Mucosa of rectum (tissue), 2 donors: Measurements from ENCODE around the gene PRKAG2.

Experiments
- H3K27ac ChIP-seq, 2 donors: one replicate each; pipeline ENCODE4 v1.7.0; 2013; ENCODE audit warnings: inconsistent platforms in 2 of 2, low read depth in 2 of 2, low read length in 2 of 2
- H3K27me3 ChIP-seq, 2 donors: one replicate each; pipeline ENCODE4 v1.7.0; 2013; ENCODE audit warnings: low read length in 2 of 2; ENCODE audit not compliant: control insufficient read depth in 2 of 2, insufficient read depth in 2 of 2
- H3K36me3 ChIP-seq, 2 donors: one replicate each; pipeline ENCODE4 v1.7.0; 2013; ENCODE audit warnings: low read length in 2 of 2; ENCODE audit not compliant: control insufficient read depth in 2 of 2, insufficient read depth in 2 of 2
- H3K4me1 ChIP-seq, 2 donors: one replicate each; pipeline ENCODE4 v1.7.0; 2013; ENCODE audit warnings: low read length in 2 of 2, mild to moderate bottlenecking in 1 of 2; ENCODE audit not compliant: control insufficient read depth in 2 of 2, insufficient read depth in 2 of 2
- H3K4me3 ChIP-seq, 2 donors: one replicate each; pipeline ENCODE4 v1.7.0; 2013; ENCODE audit warnings: low read length in 2 of 2
- H3K9ac ChIP-seq, 2 donors: one replicate each; pipeline ENCODE4 v1.7.0; 2013; ENCODE audit warnings: low read length in 2 of 2, low read depth in 1 of 2, mild to moderate bottlenecking in 1 of 2
- H3K9me3 ChIP-seq, 2 donors: one replicate each; pipeline ENCODE4 v1.7.0; 2013; ENCODE audit warnings: low read length in 2 of 2; ENCODE audit not compliant: control insufficient read depth in 2 of 2
- donor health status: healthy.
- donor health status: Normal muscosa, but diverticular disease.

Gene PRKAG2

GRCh38 chr7:151813445-151813844 lies 63.5 kb downstream of the PRKAG2 start:
- no peaks in the 10 kb centered on the region for H3K9me3 ChIP-seq
- no peak overlapping the region for H3K9ac ChIP-seq
- no peaks in the 10 kb centered on the region for H3K27me3 ChIP-seq
- H3K4me3 ChIP-seq: no peak overlapping the region
- no peak overlapping the region for H3K27ac ChIP-seq
- H3K36me3 ChIP-seq: no peaks in the 10 kb centered on the region
- no peaks in the 10 kb centered on the region for H3K4me1 ChIP-seq

GRCh38 chr7:151812967-151813366 lies 63.9 kb downstream of the PRKAG2 start:
- H3K9ac ChIP-seq: no peak overlapping the region
- no peak overlapping the region for H3K4me3 ChIP-seq
- no peaks in the 10 kb centered on the region for H3K4me1 ChIP-seq
- no peaks in the 10 kb centered on the region for H3K9me3 ChIP-seq
- H3K27me3 ChIP-seq: no peaks in the 10 kb centered on the region
- no peaks in the 10 kb centered on the region for H3K36me3 ChIP-seq
- no peak overlapping the region for H3K27ac ChIP-seq

- Histone ChIP-seq H3K4me3 (no peak overlapping the region), H3K27me3 (no peaks in the 10 kb centered on the region), H3K36me3 (no peaks in the 10 kb centered on the region), H3K9ac (no peak overlapping the region), H3K9me3 (no peaks in the 10 kb centered on the region), H3K4me1 (no peaks in the 10 kb centered on the region), H3K27ac (no peak overlapping the region)
Measured at GRCh38 chr7:151810441-151811232, 66.3 kb downstream of the PRKAG2 start.

- no peaks in the 10 kb centered on the region for H3K9me3 ChIP-seq
- no peaks in the 10 kb centered on the region for H3K36me3 ChIP-seq
- no peak overlapping the region for H3K4me3 ChIP-seq
- no peaks in the 10 kb centered on the region for H3K4me1 ChIP-seq
- H3K27ac ChIP-seq: no peak overlapping the region
- H3K9ac ChIP-seq: no peak overlapping the region
- no peaks in the 10 kb centered on the region for H3K27me3 ChIP-seq
Measured at GRCh38 chr7:151809864-151810170, 67.1 kb downstream of the PRKAG2 start.

GRCh38 chr7:151809146-151809863 lies 67.6 kb downstream of the PRKAG2 start:
- Histone ChIP-seq H3K4me1 (no peaks in the 10 kb centered on the region), H3K27ac (no peak overlapping the region), H3K36me3 (no peaks in the 10 kb centered on the region), H3K27me3 (no peaks in the 10 kb centered on the region), H3K9me3 (no peaks in the 10 kb centered on the region), H3K4me3 (no peak overlapping the region), H3K9ac (no peak overlapping the region)

GRCh38 chr7:151808400-151809145 lies 68.3 kb downstream of the PRKAG2 start:
- Histone ChIP-seq H3K4me1 (no peaks in the 10 kb centered on the region), H3K9me3 (no peaks in the 10 kb centered on the region), H3K36me3 (no peaks in the 10 kb centered on the region), H3K27me3 (no peaks in the 10 kb centered on the region), H3K4me3 (no peak overlapping the region), H3K27ac (no peak overlapping the region), H3K9ac (no peak overlapping the region)

- Histone ChIP-seq H3K4me3 (no peak overlapping the region), H3K9ac (no peak overlapping the region), H3K27ac (no peak overlapping the region), H3K36me3 (no peaks in the 10 kb centered on the region), H3K27me3 (no peaks in the 10 kb centered on the region), H3K4me1 (no peaks in the 10 kb centered on the region), H3K9me3 (no peaks in the 10 kb centered on the region)
Measured at GRCh38 chr7:151807846-151808245, 69.1 kb downstream of the PRKAG2 start.

- Histone ChIP-seq H3K27ac (no peak overlapping the region), H3K27me3 (no peaks in the 10 kb centered on the region), H3K9ac (no peak overlapping the region), H3K9me3 (no peaks in the 10 kb centered on the region), H3K4me3 (no peak overlapping the region), H3K36me3 (no peaks in the 10 kb centered on the region), H3K4me1 (peaks cover 0 to 5% of the 10 kb centered on the region in 2 donors)
Measured at GRCh38 chr7:151806952-151807775, 69.8 kb downstream of the PRKAG2 start.

GRCh38 chr7:151806204-151806603 lies 70.7 kb downstream of the PRKAG2 start:
- H3K4me1 ChIP-seq: peaks cover 0 to 6% of the 10 kb centered on the region in 2 donors
- no peak overlapping the region for H3K9ac ChIP-seq
- H3K27ac ChIP-seq: no peak overlapping the region
- no peaks in the 10 kb centered on the region for H3K9me3 ChIP-seq
- H3K36me3 ChIP-seq: no peaks in the 10 kb centered on the region
- no peak overlapping the region for H3K4me3 ChIP-seq
- no peaks in the 10 kb centered on the region for H3K27me3 ChIP-seq
